GM18502 (cell line): Measurements from ENCODE around the gene TMEM181.
A peak's percentile ranks its signal among the peaks of the same experiment; 100 is the strongest.
"Not testable (repeated sequence)": the region's sequence is repeated elsewhere in the genome, so short reads cannot be mapped to it uniquely, and the experiment has no call there.

Source experiments
- ATAC-seq: cut with Tn5 transposase; IDR thresholded peaks from one replicate; pipeline ENCODE4 v1.9.1; 2021; ENCODE audit warnings: mild to moderate bottlenecking; ENCODE audit not compliant: unreplicated experiment, poor library complexity

Gene TMEM181

GRCh38 chr6:158633127-158633526 lies 73.2 kb downstream of the TMEM181 start:
- ATAC-seq, result no peak

GRCh38 chr6:158634695-158635426 lies 75.0 kb downstream of the TMEM181 start:
- ATAC-seq, result no peak

GRCh38 chr6:158635427-158636073 lies 75.7 kb downstream of the TMEM181 start:
- no peak for ATAC-seq

- no peak for ATAC-seq
Measured at GRCh38 chr6:158636778-158637177, 76.9 kb downstream of the TMEM181 start.

GRCh38 chr6:158638324-158638854 lies 78.5 kb downstream of the TMEM181 start:
- ATAC-seq, result no peak

GRCh38 chr6:158639056-158639455 lies 79.2 kb downstream of the TMEM181 start:
- ATAC-seq, result no peak

GRCh38 chr6:158640519-158640918 lies 80.6 kb downstream of the TMEM181 start:
- ATAC-seq, result no peak

GRCh38 chr6:158642097-158642601 lies 82.3 kb downstream of the TMEM181 start:
- ATAC-seq, result no peak

- ATAC-seq, result no peak
Measured at GRCh38 chr6:158643836-158644230, 83.9 kb downstream of the TMEM181 start.

GRCh38 chr6:158644231-158645063 lies 84.6 kb downstream of the TMEM181 start, which contains the start of gene DYNLT1:
Gene DYNLT1 (minus strand): TSS chr6:158644743. CDS start chr6:158644708, 35 bp downstream.
- ATAC-seq, result peak; percentile 64

- no peak for ATAC-seq
Measured at GRCh38 chr6:158645064-158646022, 85.5 kb downstream of the TMEM181 start.

- ATAC-seq, result no peak
Measured at GRCh38 chr6:158646023-158646910, 86.4 kb downstream of the TMEM181 start.

GRCh38 chr6:158647501-158647900 lies 87.6 kb downstream of the TMEM181 start:
- ATAC-seq, result no peak

- ATAC-seq, result peak; percentile 39
Measured at GRCh38 chr6:158648682-158649131, 88.8 kb downstream of the TMEM181 start.

GRCh38 chr6:158649289-158650143 lies 89.6 kb downstream of the TMEM181 start, which contains the start of gene SYTL3:
Gene SYTL3 (plus strand): TSS chr6:158650054. CDS start chr6:158663269, 13,215 bp downstream.
- ATAC-seq, result peak; percentile 46

- ATAC-seq, result not testable (repeated sequence)
Measured at GRCh38 chr6:158651981-158652737, 92.3 kb downstream of the TMEM181 start.
